GM10266 (cell line): ENCODE data around the gene AACS.
"Not testable (repeated sequence)": the region's sequence is repeated elsewhere in the genome, so short reads cannot be mapped to it uniquely, and the experiment has no call there.

ENCODE experiments used
- DNase-seq: peaks from one replicate; pipeline ENCODE4 v3.0.0; 2012; ENCODE audit errors: extremely low spot score
- TF ChIP-seq, protein P1 (sequence below): IDR thresholded peaks from 2 replicates; pipeline ENCODE4 v1.5.1; 2012; ENCODE audit warnings: mild to moderate bottlenecking, low read depth; ENCODE audit not compliant: control insufficient read depth, insufficient read depth; ENCODE audit errors: missing control alignments

Gene AACS

DNA sequence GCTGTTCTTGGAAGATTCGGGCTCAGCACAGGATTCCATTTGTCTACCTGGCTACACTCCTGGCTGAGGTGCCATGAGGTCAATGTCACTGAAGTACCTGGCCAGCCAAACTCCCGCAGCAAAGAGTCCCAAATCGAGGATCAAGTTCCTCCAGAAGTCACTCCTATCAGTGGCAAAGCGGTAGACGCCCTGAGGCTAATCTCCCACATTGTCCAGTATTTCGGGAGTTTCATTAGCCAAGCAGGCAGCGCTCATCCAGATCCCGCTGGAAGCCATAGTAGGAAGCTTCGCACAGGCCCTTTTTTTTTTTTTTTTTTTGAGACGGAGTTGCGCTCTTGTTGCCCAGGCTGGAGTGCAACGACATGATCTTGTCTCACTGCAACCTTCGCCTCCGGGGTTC is 8.9 kb upstream of the AACS start:
- TF ChIP-seq, protein P1, sequence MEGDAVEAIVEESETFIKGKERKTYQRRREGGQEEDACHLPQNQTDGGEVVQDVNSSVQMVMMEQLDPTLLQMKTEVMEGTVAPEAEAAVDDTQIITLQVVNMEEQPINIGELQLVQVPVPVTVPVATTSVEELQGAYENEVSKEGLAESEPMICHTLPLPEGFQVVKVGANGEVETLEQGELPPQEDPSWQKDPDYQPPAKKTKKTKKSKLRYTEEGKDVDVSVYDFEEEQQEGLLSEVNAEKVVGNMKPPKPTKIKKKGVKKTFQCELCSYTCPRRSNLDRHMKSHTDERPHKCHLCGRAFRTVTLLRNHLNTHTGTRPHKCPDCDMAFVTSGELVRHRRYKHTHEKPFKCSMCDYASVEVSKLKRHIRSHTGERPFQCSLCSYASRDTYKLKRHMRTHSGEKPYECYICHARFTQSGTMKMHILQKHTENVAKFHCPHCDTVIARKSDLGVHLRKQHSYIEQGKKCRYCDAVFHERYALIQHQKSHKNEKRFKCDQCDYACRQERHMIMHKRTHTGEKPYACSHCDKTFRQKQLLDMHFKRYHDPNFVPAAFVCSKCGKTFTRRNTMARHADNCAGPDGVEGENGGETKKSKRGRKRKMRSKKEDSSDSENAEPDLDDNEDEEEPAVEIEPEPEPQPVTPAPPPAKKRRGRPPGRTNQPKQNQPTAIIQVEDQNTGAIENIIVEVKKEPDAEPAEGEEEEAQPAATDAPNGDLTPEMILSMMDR = no peak
- DNase-seq = no peak

DNA sequence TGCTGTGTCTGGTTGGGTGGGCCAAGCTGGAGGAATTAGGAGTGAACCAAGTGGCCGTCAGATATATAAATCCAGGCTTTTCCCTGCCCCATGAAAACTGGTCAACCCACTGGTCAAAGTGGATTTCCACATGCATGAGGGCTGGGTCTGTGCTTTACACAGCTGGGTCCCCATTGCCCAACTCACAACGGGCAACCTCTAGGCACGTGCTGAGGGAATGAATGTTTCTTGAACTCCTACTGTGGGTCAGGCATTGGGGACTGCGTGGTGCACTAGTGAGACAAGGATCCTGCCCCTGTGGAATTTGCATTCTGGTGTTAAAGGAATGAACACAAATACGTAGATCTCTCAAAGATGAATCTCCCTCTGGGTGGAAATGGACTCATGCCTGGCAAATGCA is 7.5 kb upstream of the AACS start:
- no peak for DNase-seq
- TF ChIP-seq, protein P1 = no peak

DNA sequence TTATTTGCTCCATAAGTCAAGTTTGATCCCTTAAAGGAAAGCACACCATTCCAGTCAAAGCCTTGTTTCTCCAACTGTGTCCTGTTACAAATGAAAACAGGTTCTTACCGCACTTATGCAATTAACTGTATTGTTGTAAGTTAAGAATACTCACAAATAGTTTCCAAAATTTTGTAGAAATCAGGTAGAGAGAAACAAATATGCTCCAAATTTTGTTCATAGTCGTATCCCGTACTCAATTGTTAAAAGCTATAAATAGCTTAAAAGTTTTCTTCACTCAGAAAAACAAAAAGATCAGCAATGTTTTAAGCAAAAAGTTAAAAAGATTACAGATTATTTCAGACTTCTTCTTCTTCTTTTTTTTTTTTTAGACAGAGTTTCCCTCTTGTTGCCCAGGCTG is 4.0 kb upstream of the AACS start:
- TF ChIP-seq, protein P1 = no peak
- DNase-seq = no peak

DNA sequence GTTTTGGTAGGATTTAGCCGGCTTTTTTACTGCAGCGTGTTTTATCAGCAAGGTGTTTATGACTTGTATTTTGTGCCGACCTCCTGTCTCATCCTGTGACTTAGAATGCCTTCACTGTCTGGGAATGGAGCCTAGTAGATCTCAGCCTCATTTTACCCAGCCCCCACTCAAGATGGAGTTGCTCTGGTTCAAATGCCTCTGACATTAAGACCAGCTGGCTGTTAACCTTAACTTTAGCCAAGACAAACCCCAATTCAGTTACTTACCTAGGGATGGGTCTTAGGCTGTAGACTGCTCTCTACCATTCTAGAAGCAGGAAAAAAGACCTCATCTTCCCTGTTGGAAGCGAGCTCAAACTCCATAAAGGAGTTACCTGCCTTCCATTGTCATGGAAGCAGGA is 1.7 kb upstream of the AACS start:
- not testable (repeated sequence) for DNase-seq

DNA sequence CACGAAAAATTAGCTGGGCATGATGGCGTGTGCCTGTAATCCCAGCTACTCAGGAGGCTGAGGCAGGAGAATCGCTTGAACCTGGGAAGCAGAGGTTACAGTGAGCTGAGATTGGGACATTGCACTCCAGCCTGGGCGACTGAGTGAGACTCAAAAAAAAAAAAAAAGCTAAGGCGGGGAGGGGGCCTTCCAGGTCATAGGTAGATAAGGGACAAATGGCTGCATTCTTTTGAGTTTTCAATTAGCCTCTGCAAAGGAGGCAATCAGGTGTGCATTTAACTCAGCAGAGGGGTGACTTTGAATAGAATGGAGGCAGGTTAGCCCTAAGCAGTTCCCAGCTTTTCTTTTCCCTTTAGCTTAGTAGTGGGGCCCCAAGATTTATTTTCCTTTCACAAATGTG is 743 bp upstream of the AACS start:
- DNase-seq = no peak
- TF ChIP-seq, protein P1 = no peak

DNA sequence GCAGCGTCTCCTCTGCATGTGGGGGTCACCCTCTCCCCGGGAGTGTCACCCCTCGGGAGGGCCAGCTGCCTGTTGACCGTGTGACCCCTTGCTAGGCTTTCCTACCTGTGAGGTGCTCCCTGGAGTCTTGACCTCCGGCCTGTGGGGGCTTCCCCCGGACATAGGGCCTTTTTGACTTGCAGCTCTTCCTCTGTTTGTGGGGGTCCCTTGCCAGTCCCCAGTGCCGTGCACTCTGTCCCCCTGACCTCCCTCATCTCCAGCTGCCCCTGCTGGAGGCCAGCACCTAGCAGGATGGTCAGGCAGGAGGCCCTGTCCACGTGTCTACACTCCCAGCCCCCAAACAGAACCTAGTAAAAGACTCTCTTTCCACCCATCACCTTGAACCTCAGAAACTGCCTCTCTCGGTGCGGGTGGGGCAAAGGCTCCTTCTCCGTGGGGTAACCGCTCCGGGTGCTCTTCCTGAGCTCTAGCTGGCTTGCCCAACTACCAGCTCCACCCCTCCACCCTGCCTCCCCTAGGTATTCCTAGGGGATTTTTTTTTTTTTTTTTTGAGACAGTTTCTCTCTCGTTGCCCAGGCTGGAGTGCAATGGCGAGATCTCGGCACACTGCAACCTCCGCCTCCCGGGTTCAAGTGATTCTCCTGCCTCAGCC is 810 bp downstream of the AACS start:
- DNase-seq = no peak
- TF ChIP-seq, protein P1 = no peak

DNA sequence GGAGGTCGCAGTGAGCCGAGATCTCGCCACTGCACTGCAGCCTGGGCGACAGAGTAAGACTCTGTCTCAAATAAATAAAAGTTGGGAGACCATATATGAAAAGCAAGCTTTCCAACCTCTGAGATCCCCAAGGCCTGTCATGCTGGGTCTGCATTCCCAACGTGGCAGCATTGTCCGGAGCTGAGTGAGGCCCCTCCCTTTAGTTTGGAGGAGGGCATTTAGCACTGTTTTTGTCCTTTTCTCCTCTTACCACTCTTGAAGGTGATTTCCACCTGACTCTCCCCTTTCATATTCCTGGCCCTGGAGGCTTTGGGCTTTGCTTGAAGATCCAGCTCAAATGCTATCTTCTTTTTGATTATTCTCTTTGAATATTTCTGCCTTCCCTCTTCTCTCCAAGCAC is 3.2 kb downstream of the AACS start:
- no peak for DNase-seq
- TF ChIP-seq, protein P1 = no peak

DNA sequence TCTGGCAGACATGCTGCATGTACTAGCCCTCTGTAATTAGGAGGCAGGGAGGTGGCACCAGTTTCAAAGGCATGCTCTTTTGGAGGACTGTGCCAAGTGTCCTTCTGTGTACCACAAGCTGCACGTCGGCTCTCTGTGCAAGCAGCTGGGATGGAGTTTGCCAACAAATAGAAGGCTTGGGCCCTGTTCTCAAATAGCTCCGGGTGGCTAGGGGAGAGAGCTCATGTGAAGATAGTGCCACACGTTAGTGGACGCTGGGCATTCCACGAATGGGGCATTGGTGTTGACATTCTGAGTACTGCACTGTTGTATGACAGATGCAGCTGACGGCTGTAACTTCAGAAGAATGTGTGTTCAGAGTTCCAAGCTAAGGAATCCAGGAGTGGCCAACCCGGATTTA is 4.4 kb downstream of the AACS start:
- no peak for DNase-seq
- TF ChIP-seq, protein P1 = no peak
